Mucosa of stomach (tissue), 1 donor: ENCODE measurements around the gene SFTPB.
"Not testable (repeated sequence)": the region's sequence is repeated elsewhere in the genome, so short reads cannot be mapped to it uniquely, and the experiment has no call there.

Experiments
- H3K27me3 ChIP-seq: one replicate; pipeline ENCODE4 v1.7.0; 2013; ENCODE audit warnings: mild to moderate bottlenecking, low read length; ENCODE audit not compliant: control insufficient read depth, insufficient read depth
- H3K36me3 ChIP-seq: one replicate; pipeline ENCODE4 v1.7.0; 2013; ENCODE audit warnings: low read length; ENCODE audit not compliant: control insufficient read depth, insufficient read depth
- H3K4me1 ChIP-seq: one replicate; pipeline ENCODE4 v1.7.0; 2013; ENCODE audit warnings: mild to moderate bottlenecking, low read length; ENCODE audit not compliant: control insufficient read depth, insufficient read depth
- H3K4me3 ChIP-seq: one replicate; pipeline ENCODE4 v1.7.0; 2013; ENCODE audit warnings: low read length
- H3K9ac ChIP-seq: one replicate; pipeline ENCODE4 v1.7.0; 2013; ENCODE audit warnings: mild to moderate bottlenecking, low read length, moderate library complexity
- H3K9me3 ChIP-seq: one replicate; pipeline ENCODE4 v1.7.0; 2013; ENCODE audit warnings: mild to moderate bottlenecking, low read length, moderate library complexity; ENCODE audit not compliant: control insufficient read depth
- donor health status: Pancreatic carcinoma.

SFTPB gene

GRCh38 chr2:85681776-85682175, 13.8 kb upstream of the SFTPB start:
- H3K4me1 ChIP-seq = peaks cover 9% of the 10 kb centered on the region
- H3K4me3 ChIP-seq = no peak overlapping the region
- no peaks in the 10 kb centered on the region for H3K36me3 ChIP-seq
- H3K27me3 ChIP-seq = no peaks in the 10 kb centered on the region
- H3K9ac ChIP-seq = no peak overlapping the region
- no peaks in the 10 kb centered on the region for H3K9me3 ChIP-seq

DNA sequence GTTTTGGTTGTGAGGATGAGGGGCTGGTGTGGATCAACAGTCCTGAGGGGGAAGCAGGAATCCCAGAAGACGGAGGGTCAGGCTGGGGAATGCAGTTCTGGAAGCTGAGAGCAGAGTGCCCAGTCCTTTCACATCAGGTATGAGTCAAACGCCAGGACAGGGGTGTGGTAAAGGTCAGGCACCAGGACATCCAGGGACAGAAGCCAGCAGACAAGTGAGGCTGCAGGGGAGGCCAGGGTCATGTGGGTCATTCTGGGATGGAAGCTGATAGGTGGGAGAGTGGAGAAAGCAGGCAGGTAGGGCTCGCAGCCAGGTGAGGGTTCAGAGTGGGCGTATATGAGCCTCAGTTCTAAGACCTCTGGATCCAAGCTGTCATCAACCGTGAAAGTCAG, 13.4 kb upstream of the SFTPB start:
- Histone ChIP-seq H3K4me1 (peaks cover 9% of the 10 kb centered on the region), H3K9ac (no peak overlapping the region), H3K36me3 (no peaks in the 10 kb centered on the region), H3K9me3 (no peaks in the 10 kb centered on the region), H3K4me3 (no peak overlapping the region), H3K27me3 (no peaks in the 10 kb centered on the region)

GRCh38 chr2:85680707-85681371, 12.8 kb upstream of the SFTPB start:
- no peaks in the 10 kb centered on the region for H3K27me3 ChIP-seq
- H3K9ac ChIP-seq = no peak overlapping the region
- no peaks in the 10 kb centered on the region for H3K9me3 ChIP-seq
- H3K4me1 ChIP-seq = peaks cover 9% of the 10 kb centered on the region
- no peak overlapping the region for H3K4me3 ChIP-seq
- no peaks in the 10 kb centered on the region for H3K36me3 ChIP-seq

DNA sequence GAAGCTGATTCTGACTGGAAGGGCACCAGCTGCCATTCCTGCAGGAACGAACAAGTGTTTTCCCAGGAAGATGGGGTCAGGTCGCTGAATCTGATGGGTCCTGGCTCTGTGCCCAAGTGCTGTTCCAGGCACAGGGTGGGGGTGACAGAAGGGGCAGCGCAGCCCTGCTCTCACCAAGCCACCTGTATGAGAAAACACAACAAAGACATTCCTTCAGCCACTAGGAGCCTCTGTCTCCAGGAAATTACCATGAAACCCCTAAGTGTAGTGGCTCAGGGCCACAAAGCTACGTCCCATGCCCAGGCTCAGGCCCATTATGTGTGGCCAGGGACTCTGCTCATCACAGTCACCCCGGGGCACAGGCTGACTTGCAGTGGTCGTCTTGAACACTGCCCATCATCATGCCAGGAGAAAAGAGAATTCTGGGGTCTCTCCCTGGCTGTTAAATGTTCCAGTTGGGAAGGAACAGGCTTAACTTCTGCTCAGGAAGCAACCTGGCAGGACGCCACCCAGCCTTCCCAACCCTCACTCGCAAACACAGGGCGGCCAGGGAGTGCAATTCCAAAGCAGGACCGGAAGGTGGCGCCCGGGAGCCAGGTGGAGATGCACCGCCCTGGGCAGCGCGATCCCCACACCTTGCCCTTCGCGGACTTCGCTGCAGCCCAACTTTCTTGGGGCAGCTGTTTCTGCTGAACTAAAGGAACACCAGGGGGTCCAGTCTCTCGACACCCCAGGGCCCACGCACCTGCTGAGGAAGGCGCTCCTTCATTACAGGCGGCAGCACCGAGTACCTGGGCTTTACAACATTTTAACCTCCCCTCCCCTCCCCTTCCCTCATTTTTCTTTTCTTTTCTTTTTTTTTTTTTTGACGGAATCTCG, 11.0 kb upstream of the SFTPB start:
- peaks cover 9% of the 10 kb centered on the region for H3K4me1 ChIP-seq

GRCh38 chr2:85678377-85678776, 10.4 kb upstream of the SFTPB start:
- no peaks in the 10 kb centered on the region for H3K27me3 ChIP-seq
- no peaks in the 10 kb centered on the region for H3K36me3 ChIP-seq
- no peaks in the 10 kb centered on the region for H3K9me3 ChIP-seq
- H3K4me1 ChIP-seq = peaks cover 9% of the 10 kb centered on the region
- H3K9ac ChIP-seq = no peak overlapping the region
- H3K4me3 ChIP-seq = no peak overlapping the region

More for the DNA sequence above, 11.0 kb upstream of the SFTPB start:
- H3K36me3 ChIP-seq = no peaks in the 10 kb centered on the region
- no peak overlapping the region for H3K4me3 ChIP-seq
- H3K9ac ChIP-seq = peak overlapping the region; percentile 28
- H3K9me3 ChIP-seq = no peaks in the 10 kb centered on the region
- H3K27me3 ChIP-seq = no peaks in the 10 kb centered on the region

DNA sequence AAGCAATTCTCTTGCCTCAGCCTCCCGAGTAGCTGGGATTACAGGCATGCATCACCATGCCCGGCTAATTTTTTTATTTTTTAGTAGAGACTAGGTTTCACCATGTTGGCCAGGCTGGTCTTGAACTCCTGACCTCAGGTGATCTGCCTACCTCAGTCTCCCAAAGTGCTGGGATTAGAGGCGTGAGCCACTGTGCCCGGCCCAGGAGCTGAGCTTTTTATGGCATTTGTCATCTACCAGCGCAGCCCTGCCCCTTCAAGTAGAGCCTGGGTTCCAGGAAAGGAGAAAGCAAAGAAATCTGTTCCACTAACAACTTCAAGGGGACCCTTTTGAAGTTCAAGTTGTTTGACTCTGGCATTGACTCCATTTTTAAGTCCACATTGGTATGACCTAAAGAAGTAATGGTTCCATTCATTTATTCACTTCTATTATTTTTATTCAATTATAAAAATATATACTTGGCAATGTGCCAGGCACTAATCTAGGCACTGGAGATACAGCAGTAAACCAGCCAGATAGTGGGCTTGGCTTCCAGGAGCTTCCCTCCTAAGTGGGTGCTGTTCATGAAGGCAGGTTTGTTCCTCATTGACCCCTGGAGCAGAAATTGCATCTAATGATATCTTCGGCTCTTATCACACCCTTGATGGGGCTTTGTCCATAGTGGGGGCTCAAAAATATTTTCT, 8.0 kb upstream of the SFTPB start:
- Histone ChIP-seq H3K27me3 (no peaks in the 10 kb centered on the region), H3K4me1 (peaks cover 9% of the 10 kb centered on the region), H3K9ac (no peak overlapping the region), H3K4me3 (no peak overlapping the region), H3K9me3 (no peaks in the 10 kb centered on the region), H3K36me3 (no peaks in the 10 kb centered on the region)

- H3K27me3 ChIP-seq = no peaks in the 10 kb centered on the region
- H3K4me1 ChIP-seq = peaks cover 9% of the 10 kb centered on the region
- H3K9me3 ChIP-seq = no peaks in the 10 kb centered on the region
- no peak overlapping the region for H3K4me3 ChIP-seq
- no peak overlapping the region for H3K9ac ChIP-seq
- H3K36me3 ChIP-seq = no peaks in the 10 kb centered on the region
Observed at GRCh38 chr2:85675427-85675826, 7.4 kb upstream of the SFTPB start.

DNA sequence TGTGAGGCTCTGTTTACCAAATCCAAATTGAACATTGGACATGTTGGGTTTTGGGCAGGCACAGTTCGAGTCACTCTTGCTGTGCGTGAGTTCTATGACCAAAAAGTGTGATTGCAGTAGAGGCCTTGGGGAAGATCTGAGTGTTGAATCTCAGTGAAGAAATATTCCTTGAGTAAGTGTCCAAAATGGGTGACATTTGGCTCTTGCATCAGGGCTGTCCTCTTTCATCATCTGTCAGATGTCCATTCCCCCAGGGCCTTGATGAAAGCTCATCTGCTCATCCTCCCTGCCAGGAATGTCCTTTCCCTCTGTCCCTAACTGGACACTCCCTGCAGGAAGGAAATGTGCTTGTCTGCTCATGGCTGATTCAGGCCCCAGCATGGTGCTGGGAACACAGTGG, 6.4 kb upstream of the SFTPB start:
- Histone ChIP-seq H3K9me3 (no peaks in the 10 kb centered on the region), H3K9ac (no peak overlapping the region), H3K36me3 (no peaks in the 10 kb centered on the region), H3K4me1 (peaks cover 8% of the 10 kb centered on the region), H3K4me3 (no peak overlapping the region), H3K27me3 (no peaks in the 10 kb centered on the region)

DNA sequence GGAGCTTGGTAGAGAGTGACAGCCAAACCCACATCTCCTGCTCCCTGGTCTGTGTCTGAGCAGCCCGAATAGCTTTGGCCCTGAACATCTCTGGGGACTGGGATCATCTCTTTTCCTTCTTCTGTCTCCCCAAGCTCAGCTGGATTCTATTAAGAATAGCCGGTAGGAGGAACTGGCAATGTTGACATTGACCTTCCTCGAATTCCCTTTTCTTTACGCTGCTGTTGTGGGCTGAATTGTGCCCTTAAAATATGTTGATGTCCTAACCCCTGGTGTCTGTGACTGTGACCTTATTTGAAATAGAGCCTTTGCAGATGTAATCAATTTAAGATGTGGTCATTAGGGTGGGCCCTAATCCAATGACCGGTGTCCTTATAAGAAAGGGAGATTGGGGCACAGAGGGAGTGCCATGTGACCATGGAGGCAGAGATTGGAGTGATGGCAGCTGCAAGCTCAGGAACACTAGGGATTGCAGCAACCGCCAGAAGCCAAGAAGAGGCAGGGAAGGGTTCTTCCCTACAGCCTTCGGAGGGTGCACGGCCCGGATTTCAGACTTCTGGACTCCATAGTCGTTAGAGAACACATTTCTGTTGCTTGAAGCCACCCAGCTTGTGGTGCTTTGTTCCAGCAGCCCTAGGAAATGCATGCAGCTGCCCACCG, 5.8 kb upstream of the SFTPB start:
- no peaks in the 10 kb centered on the region for H3K9me3 ChIP-seq
- H3K4me1 ChIP-seq = peaks cover 3% of the 10 kb centered on the region
- no peak overlapping the region for H3K4me3 ChIP-seq
- H3K36me3 ChIP-seq = no peaks in the 10 kb centered on the region
- no peak overlapping the region for H3K9ac ChIP-seq
- no peaks in the 10 kb centered on the region for H3K27me3 ChIP-seq

- Histone ChIP-seq H3K27me3 (no peaks in the 10 kb centered on the region), H3K9me3 (no peaks in the 10 kb centered on the region), H3K36me3 (no peaks in the 10 kb centered on the region), H3K9ac (no peak overlapping the region), H3K4me1 (no peaks in the 10 kb centered on the region), H3K4me3 (no peak overlapping the region)
Observed at GRCh38 chr2:85672456-85672855, 4.5 kb upstream of the SFTPB start.

DNA sequence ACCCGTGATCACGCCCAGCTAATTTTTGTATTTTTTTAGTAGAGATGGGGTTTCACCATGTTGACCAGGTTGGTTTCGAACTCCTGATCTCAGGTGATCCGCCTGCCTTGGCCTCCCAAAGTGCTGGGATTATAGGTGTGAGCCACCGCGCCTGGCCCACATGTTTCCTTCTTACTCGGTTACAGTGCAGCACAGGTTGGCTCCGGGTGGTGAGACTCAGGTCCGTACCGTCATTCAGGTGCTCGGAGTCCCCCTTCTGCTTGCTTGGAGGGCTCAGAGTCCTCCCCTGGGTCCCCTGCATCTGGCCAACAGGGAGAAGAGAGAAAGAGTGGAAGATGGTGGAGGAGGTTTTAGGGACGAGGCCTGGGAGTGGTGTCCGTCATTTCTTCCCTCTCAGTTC, 2.4 kb upstream of the SFTPB start:
- not testable (repeated sequence) for H3K4me1 ChIP-seq, H3K9ac ChIP-seq, H3K4me3 ChIP-seq, H3K36me3 ChIP-seq, H3K27me3 ChIP-seq, H3K9me3 ChIP-seq

GRCh38 chr2:85669549-85669948, 1.6 kb upstream of the SFTPB start:
- Histone ChIP-seq H3K9me3 (no peaks in the 10 kb centered on the region), H3K4me3 (no peak overlapping the region), H3K27me3 (no peaks in the 10 kb centered on the region), H3K36me3 (no peaks in the 10 kb centered on the region), H3K4me1 (no peaks in the 10 kb centered on the region), H3K9ac (no peak overlapping the region)
